ENCODE data around the gene MDK. TPM values are rescaled to one million over a fixed set of nuclear protein-coding genes. Genes with fewer than 3 reads are reported as not detected.

Gene MDK
- total and polyA plus RNA-seq, 7 donors: 1.2 to 6.3 (median 1.8) TPM

- WGBS, 3 donors: 7 to 10% (median 8%) methylated on average over 21 of the region's 21 CpGs
- Histone ChIP-seq H3K27ac (no peak overlapping the region), H3K4me1 (peaks cover 21% of the 10 kb centered on the region), H3K27me3 (ENCODE audit: insufficient read depth in 3 of 3, low read length in 2 of 3) (peaks cover 0 to 57% (median 14%) of the 10 kb centered on the region in 3 donors), H3K36me3 (ENCODE audit: insufficient read depth in 1 of 2, low read depth in 1 of 2) (no peaks in the 10 kb centered on the region), H3K4me3 (peak overlapping the region; percentile 60), H3K9me3 (no peaks in the 10 kb centered on the region)
- DNase-seq (no peak), ATAC-seq (no peak)
- intact Hi-C loops (cut with DNase I): loop anchor here in 1 of 2 donors (2.0 kb wide), 1 partner anchor 148 kb away; no protein-coding TSS in a partner anchor
- no peak for TF ChIP-seq CTCF (IDR thresholded peaks at IDR 0.05)
These were observed 7.4 kb downstream of the MDK start for GRCh38 chr11:46388619-46389449.

GRCh38 chr11:46389450-46390330 lies 8.2 kb downstream of the MDK start:
- intact Hi-C loops (cut with DNase I): loop anchor here (2.0 to 10.0 kb wide), 3 partner anchors 147 to 228 kb away; partner anchors contain the start of genes ATG13 (in 2 of the 2) and HARBI1 (in 2 of the 2)
- Histone ChIP-seq H3K4me1 (peaks cover 21% of the 10 kb centered on the region), H3K4me3 (peak overlapping the region; percentile 60), H3K27ac (no peak overlapping the region), H3K36me3 (ENCODE audit: insufficient read depth in 1 of 2, low read depth in 1 of 2) (no peaks in the 10 kb centered on the region), H3K9me3 (no peaks in the 10 kb centered on the region), H3K27me3 (ENCODE audit: insufficient read depth in 3 of 3, low read length in 2 of 3) (peaks cover 0 to 55% (median 14%) of the 10 kb centered on the region in 3 donors)
- peak; percentile 71 to 78 (median 72) for ATAC-seq
- 1 to 2% (median 2%) methylated on average over 78 to 80 of the region's 80 CpGs for WGBS, 3 donors
- peak; percentile 66 to 84 for DNase-seq
- TF ChIP-seq CTCF (IDR thresholded peaks at IDR 0.05): peak; percentile 82

GRCh38 chr11:46390331-46391171 lies 9.1 kb downstream of the MDK start:
- intact Hi-C loops (cut with DNase I): loop anchor here (5.0 to 10.0 kb wide), 2 partner anchors 224 to 227 kb away; partner anchors contain the start of genes ATG13 (in 2 of the 2) and HARBI1 (in 2 of the 2)
- DNase-seq: no peak
- Histone ChIP-seq H3K4me1 (peaks cover 21% of the 10 kb centered on the region), H3K27ac (no peak overlapping the region), H3K4me3 (no peak overlapping the region), H3K36me3 (ENCODE audit: insufficient read depth in 1 of 2, low read depth in 1 of 2) (no peaks in the 10 kb centered on the region), H3K9me3 (no peaks in the 10 kb centered on the region), H3K27me3 (ENCODE audit: insufficient read depth in 3 of 3, low read length in 2 of 3) (peaks cover 0 to 55% (median 14%) of the 10 kb centered on the region in 3 donors)
- no peak for ATAC-seq
- no peak for TF ChIP-seq CTCF (IDR thresholded peaks at IDR 0.05)
- 6 to 7% (median 7%) methylated on average over 42 to 49 of the region's 49 CpGs for WGBS, 3 donors

GRCh38 chr11:46391186-46391577 lies 9.7 kb downstream of the MDK start:
- H3K27me3 ChIP-seq (ENCODE audit: insufficient read depth in 3 of 3, low read length in 2 of 3): peaks cover 0 to 55% (median 14%) of the 10 kb centered on the region in 3 donors
- no peak for DNase-seq
- no peak for TF ChIP-seq CTCF (IDR thresholded peaks at IDR 0.05)
- no peak for ATAC-seq
- no peaks in the 10 kb centered on the region for H3K9me3 ChIP-seq
- intact Hi-C loops (cut with DNase I): loop anchor here (5.0 to 10.0 kb wide), 2 partner anchors 224 to 226 kb away; partner anchors contain the start of genes ATG13 (in 2 of the 2) and HARBI1 (in 2 of the 2)
- H3K27ac ChIP-seq: no peak overlapping the region
- 1 to 3% (median 2%) methylated on average over 8 to 31 of the region's 31 CpGs for WGBS, 3 donors
- H3K4me1 ChIP-seq: peaks cover 21% of the 10 kb centered on the region
- H3K36me3 ChIP-seq (ENCODE audit: insufficient read depth in 1 of 2, low read depth in 1 of 2): peaks cover 0 to 6% of the 10 kb centered on the region in 2 donors
- peak overlapping the region; percentile 56 for H3K4me3 ChIP-seq
